Activated CD4-positive, alpha-beta T cell treated with anti-CD3 and anti-CD28 coated beads, Interleukin-2, Interleukin-6, amounts not matched to agents 100 ng/mL and 50 ng/mL, durations not matched to agents 16 hours and 8 hours (primary cell): ENCODE results near the gene PPP1R36.
A peak's percentile ranks its signal among the peaks of the same experiment; 100 is the strongest.
"Not testable (repeated sequence)": the region's sequence is repeated elsewhere in the genome, so short reads cannot be mapped to it uniquely, and the experiment has no call there.

ENCODE experiments used
- DNase-seq: peaks from one replicate; pipeline ENCODE4 v3.0.0-alpha.2; 2020

The PPP1R36 gene

GRCh38 chr14:64522591-64523355 is 27.0 kb upstream of the PPP1R36 start:
- no peak for DNase-seq

GRCh38 chr14:64525354-64525753 is 24.4 kb upstream of the PPP1R36 start:
- no peak for DNase-seq

- no peak for DNase-seq
These were observed 18.2 kb upstream of the PPP1R36 start for GRCh38 chr14:64531567-64531966.

GRCh38 chr14:64536488-64537245 is 13.1 kb upstream of the PPP1R36 start:
- no peak for DNase-seq

- DNase-seq = peak; percentile 98
These were observed 9.3 kb upstream of the PPP1R36 start, which contains the start of gene HSPA2 for GRCh38 chr14:64540208-64541202. TSS of gene HSPA2 (plus strand) at chr14:64540741. CDS start at chr14:64540850, 109 bp downstream.

GRCh38 chr14:64541261-64541971 is 8.3 kb upstream of the PPP1R36 start:
- DNase-seq = no peak

- no peak for DNase-seq
These were observed 7.6 kb upstream of the PPP1R36 start for GRCh38 chr14:64541972-64542835.

GRCh38 chr14:64542836-64543201 is 6.9 kb upstream of the PPP1R36 start:
- DNase-seq = no peak

- DNase-seq = no peak
These were observed 5.0 kb upstream of the PPP1R36 start for GRCh38 chr14:64544607-64545312.

GRCh38 chr14:64549016-64549415 is 745 bp upstream of the PPP1R36 start:
- DNase-seq = no peak

- DNase-seq = no peak
These were observed 1.0 kb downstream of the PPP1R36 start for GRCh38 chr14:64550621-64551333.

GRCh38 chr14:64554556-64554955 is 4.8 kb downstream of the PPP1R36 start:
- no peak for DNase-seq

GRCh38 chr14:64556526-64556925 is 6.8 kb downstream of the PPP1R36 start:
- DNase-seq = no peak

- not testable (repeated sequence) for DNase-seq
These were observed 8.5 kb downstream of the PPP1R36 start for GRCh38 chr14:64558216-64558615.

- DNase-seq = no peak
These were observed 11.9 kb downstream of the PPP1R36 start for GRCh38 chr14:64561631-64562030.

GRCh38 chr14:64562436-64562835 is 12.7 kb downstream of the PPP1R36 start:
- DNase-seq = no peak

GRCh38 chr14:64563696-64564095 is 13.9 kb downstream of the PPP1R36 start:
- DNase-seq = no peak

GRCh38 chr14:64566651-64567122 is 16.9 kb downstream of the PPP1R36 start:
- no peak for DNase-seq

- DNase-seq = no peak
These were observed 19.4 kb downstream of the PPP1R36 start for GRCh38 chr14:64569138-64569631.

GRCh38 chr14:64569646-64570045 is 19.9 kb downstream of the PPP1R36 start:
- not testable (repeated sequence) for DNase-seq
